H1 (cell line): Measurements from ENCODE around the gene COL8A2. TPM values are rescaled to one million over a fixed set of nuclear protein-coding genes. Genes with fewer than 3 reads are reported as not detected.

Experiments used
- polyA plus RNA-seq, 7 experiments: library from polyadenylated mRNA; depleted of rRNA in 3 of 7; stranded (reverse) in 5 of 7; unstranded in 2 of 7; fragments of >200 nt in 5 of 7; fragments of 200-250 nt in 2 of 7; gene quantifications; 1 replicate in 5 of 7; 2 replicates in 1 of 7; 4 replicates in 1 of 7; pipeline versions ENCODE4 v1.2.1 to v1.2.3, GENCODE V29; 2011 to 2013; ENCODE audit warnings: missing spikeins in 2 of 7, mixed read lengths in 2 of 7
- total RNA-seq: library from RNA; stranded (reverse); fragmentation: NEBNext Ultra II Directional; extraction: Animal tissue kit (Norgen Biotek cat#: 25700); gene quantifications from 2 replicates; pipeline ENCODE4 v1.2.1, GENCODE V29; 2021

The COL8A2 gene
- total and polyA plus RNA-seq, 2 of the 8 experiments (the other 6 are each of a cell fraction or from before 2014, with no cell fraction given) = 2.1 to 2.8 TPM

Other genes starting within 250 kb of the COL8A2 start
- gene AGO1, start 242.0 kb downstream of the COL8A2 start, total RNA-seq = 71.2 and 73.7 TPM in 2 replicates
- 15.1 and 18.0 TPM in 2 replicates for gene AGO1, start 242.0 kb downstream of the COL8A2 start, polyA plus RNA-seq (2011; rRNA removed)
- gene AGO3, start 194.1 kb downstream of the COL8A2 start, total RNA-seq = 26.4 and 26.6 TPM in 2 replicates
- gene AGO3, start 194.1 kb downstream of the COL8A2 start, polyA plus RNA-seq (2011; rRNA removed) = 10.3 and 10.7 TPM in 2 replicates
- 1.3 and 1.6 TPM in 2 replicates for gene TEKT2, start 41.1 kb downstream of the COL8A2 start, total RNA-seq
- gene TEKT2, start 41.1 kb downstream of the COL8A2 start, polyA plus RNA-seq (2011; rRNA removed) = 1.7 and 2.6 TPM in 2 replicates
- gene ADPRS, start 36.3 kb downstream of the COL8A2 start, total RNA-seq = 22.9 and 23.9 TPM in 2 replicates
- 38.1 and 39.4 TPM in 2 replicates for gene ADPRS, start 36.3 kb downstream of the COL8A2 start, polyA plus RNA-seq (2011; rRNA removed)
- gene TRAPPC3, start 24.3 kb upstream of the COL8A2 start, total RNA-seq = 42.0 and 47.8 TPM in 2 replicates
- gene TRAPPC3, start 24.3 kb upstream of the COL8A2 start, polyA plus RNA-seq (2011; rRNA removed) = 36.1 and 51.0 TPM in 2 replicates
- 52.4 and 55.1 TPM in 2 replicates for gene MAP7D1, start 30.9 kb upstream of the COL8A2 start, total RNA-seq
- 18.2 and 24.8 TPM in 2 replicates for gene MAP7D1, start 30.9 kb upstream of the COL8A2 start, polyA plus RNA-seq (2011; rRNA removed)
- gene THRAP3, start 99.2 kb upstream of the COL8A2 start, total RNA-seq = 183 TPM in 2 replicates
- gene THRAP3, start 99.2 kb upstream of the COL8A2 start, polyA plus RNA-seq (2011; rRNA removed) = 36.0 and 40.2 TPM in 2 replicates
- 8.6 and 9.8 TPM in 2 replicates for gene SH3D21, start 181.1 kb upstream of the COL8A2 start, total RNA-seq
- 3.4 and 5.1 TPM in 2 replicates for gene SH3D21, start 181.1 kb upstream of the COL8A2 start, polyA plus RNA-seq (2011; rRNA removed)
- 10.0 and 10.3 TPM in 2 replicates for gene EVA1B, start 198.4 kb upstream of the COL8A2 start, total RNA-seq
- gene EVA1B, start 198.4 kb upstream of the COL8A2 start, polyA plus RNA-seq (2011; rRNA removed) = 19.9 and 23.8 TPM in 2 replicates